ENCODE results near the gene ANTKMT.

ANTKMT gene

DNA sequence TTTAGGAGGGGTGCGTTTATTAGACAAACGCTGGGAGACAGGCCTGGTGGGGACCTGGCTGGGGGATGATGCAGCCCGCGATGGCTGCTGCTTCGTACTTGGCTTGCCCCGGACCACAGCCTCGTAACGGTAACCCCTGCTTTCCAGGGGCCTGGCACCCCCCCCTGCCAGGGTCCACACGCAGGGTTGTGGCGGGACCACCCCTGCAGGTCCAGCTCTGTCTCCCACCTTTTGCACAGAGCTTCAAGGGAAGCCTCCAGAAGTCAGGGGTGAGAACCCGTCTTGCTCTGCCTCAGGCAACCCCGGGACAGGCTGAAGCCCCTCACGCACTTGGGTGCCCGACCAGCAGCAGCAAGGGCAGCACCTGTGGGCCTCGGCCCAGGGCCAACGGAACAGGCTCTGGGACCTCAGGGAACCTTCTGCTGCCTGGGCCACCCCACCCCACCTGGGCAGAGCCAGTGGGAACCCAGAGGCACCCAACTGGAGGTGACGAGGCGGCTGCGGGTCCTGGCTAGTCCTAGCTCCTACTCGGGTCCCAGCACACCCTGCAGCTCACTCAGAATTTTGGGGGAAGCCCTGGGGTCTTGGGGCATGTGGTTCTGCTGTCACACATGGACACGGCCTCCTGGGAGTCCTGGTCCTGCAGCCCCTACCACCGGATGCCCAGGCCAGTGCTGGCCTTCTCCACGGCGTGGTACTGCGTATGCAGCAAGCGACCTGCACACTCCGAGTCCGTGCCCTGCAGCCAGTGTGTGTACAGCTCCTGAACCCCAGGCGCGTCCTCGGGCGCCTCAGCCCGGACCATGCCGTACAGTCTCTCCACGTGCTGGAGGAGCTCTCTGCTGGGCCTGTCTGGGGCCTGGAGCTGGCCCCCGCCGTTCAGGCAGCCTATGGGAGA, 9.1 kb downstream of the ANTKMT start:
- ChIA-PET CTCF (interaction anchor here (0.7 to 1.0 kb wide), 2 partner anchors 55 to 571 kb away, joined by 3 to 4 read pairs; no protein-coding TSS in a partner anchor), POLR2A (interaction anchor here (0.9 to 4.8 kb wide), 5 partner anchors 9 to 59 kb away, joined by 3 to 47 read pairs (median 3); partner anchors contain the start of genes ANTKMT, CHTF18, CIAO3 and RPUSD1)
- DNase-seq (ENCODE audit: extremely low spot score): no peak
- TF ChIP-seq HDGF (IDR thresholded peaks at IDR 0.05; ENCODE audit: borderline replicate concordance) (no peak), ZNF384 (IDR thresholded peaks at IDR 0.05) (no peak), SUZ12 (IDR thresholded peaks at IDR 0.05) (no peak), FOXK2 (IDR thresholded peaks at IDR 0.05) (no peak), FOXA1 (IDR thresholded peaks at IDR 0.05) (no peak), L3MBTL2 (conservative IDR thresholded peaks at IDR 0.05) (no peak), LEF1 (IDR thresholded peaks at IDR 0.05; ENCODE audit: borderline replicate concordance) (no peak), SP1 (IDR thresholded peaks at IDR 0.05) (no peak), ARNT (IDR thresholded peaks at IDR 0.05) (no peak), FOXM1 (IDR thresholded peaks at IDR 0.05; ENCODE audit: borderline replicate concordance) (no peak), NFRKB (IDR thresholded peaks at IDR 0.05) (no peak), ELF4 (IDR thresholded peaks at IDR 0.05) (no peak), CTBP1 (IDR thresholded peaks at IDR 0.05; ENCODE audit: borderline replicate concordance) (no peak)
- TF ChIP-seq, protein P1, sequence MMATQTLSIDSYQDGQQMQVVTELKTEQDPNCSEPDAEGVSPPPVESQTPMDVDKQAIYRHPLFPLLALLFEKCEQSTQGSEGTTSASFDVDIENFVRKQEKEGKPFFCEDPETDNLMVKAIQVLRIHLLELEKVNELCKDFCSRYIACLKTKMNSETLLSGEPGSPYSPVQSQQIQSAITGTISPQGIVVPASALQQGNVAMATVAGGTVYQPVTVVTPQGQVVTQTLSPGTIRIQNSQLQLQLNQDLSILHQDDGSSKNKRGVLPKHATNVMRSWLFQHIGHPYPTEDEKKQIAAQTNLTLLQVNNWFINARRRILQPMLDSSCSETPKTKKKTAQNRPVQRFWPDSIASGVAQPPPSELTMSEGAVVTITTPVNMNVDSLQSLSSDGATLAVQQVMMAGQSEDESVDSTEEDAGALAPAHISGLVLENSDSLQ (IDR thresholded peaks at IDR 0.05): no peak

- no peak for DNase-seq (ENCODE audit: extremely low spot score)
- TF ChIP-seq FOXM1 (IDR thresholded peaks at IDR 0.05; ENCODE audit: borderline replicate concordance): no peak
- TF ChIP-seq L3MBTL2 (conservative IDR thresholded peaks at IDR 0.05): no peak
- no peak for TF ChIP-seq SUZ12 (IDR thresholded peaks at IDR 0.05)
- POLR2A ChIA-PET: interaction anchor here (0.9 to 4.8 kb wide), 5 partner anchors 9 to 54 kb away, joined by 3 to 47 read pairs (median 3); partner anchors contain the start of genes ANTKMT and CIAO3
- CTCF ChIA-PET: no interaction called here
Measured at GRCh38 chr16:730666-731509, 9.9 kb downstream of the ANTKMT start.

GRCh38 chr16:732332-732731, 11.4 kb downstream of the ANTKMT start:
- ChIA-PET CTCF (no interaction called here), POLR2A (interaction anchor here (1.2 kb wide), 1 partner anchor 8 kb away, joined by 3 read pairs; no protein-coding TSS in a partner anchor)
- no peak for DNase-seq (ENCODE audit: extremely low spot score)
- no peak for TF ChIP-seq ELF4 (IDR thresholded peaks at IDR 0.05)
- no peak for TF ChIP-seq TARDBP (IDR thresholded peaks at IDR 0.05)
- no peak for TF ChIP-seq FOXA1 (IDR thresholded peaks at IDR 0.05)
- no peak for TF ChIP-seq FOXK2 (IDR thresholded peaks at IDR 0.05)
- no peak for TF ChIP-seq ARNT (IDR thresholded peaks at IDR 0.05)
- no peak for TF ChIP-seq NFRKB (IDR thresholded peaks at IDR 0.05)
- no peak for TF ChIP-seq FOXM1 (IDR thresholded peaks at IDR 0.05; ENCODE audit: borderline replicate concordance)
- no peak for TF ChIP-seq SUZ12 (IDR thresholded peaks at IDR 0.05)
- TF ChIP-seq, protein P1 (IDR thresholded peaks at IDR 0.05): no peak
- no peak for TF ChIP-seq LEF1 (IDR thresholded peaks at IDR 0.05; ENCODE audit: borderline replicate concordance)
- no peak for TF ChIP-seq CTBP1 (IDR thresholded peaks at IDR 0.05; ENCODE audit: borderline replicate concordance)
- TF ChIP-seq HDGF (IDR thresholded peaks at IDR 0.05; ENCODE audit: borderline replicate concordance): no peak
- TF ChIP-seq L3MBTL2 (conservative IDR thresholded peaks at IDR 0.05): no peak

DNA sequence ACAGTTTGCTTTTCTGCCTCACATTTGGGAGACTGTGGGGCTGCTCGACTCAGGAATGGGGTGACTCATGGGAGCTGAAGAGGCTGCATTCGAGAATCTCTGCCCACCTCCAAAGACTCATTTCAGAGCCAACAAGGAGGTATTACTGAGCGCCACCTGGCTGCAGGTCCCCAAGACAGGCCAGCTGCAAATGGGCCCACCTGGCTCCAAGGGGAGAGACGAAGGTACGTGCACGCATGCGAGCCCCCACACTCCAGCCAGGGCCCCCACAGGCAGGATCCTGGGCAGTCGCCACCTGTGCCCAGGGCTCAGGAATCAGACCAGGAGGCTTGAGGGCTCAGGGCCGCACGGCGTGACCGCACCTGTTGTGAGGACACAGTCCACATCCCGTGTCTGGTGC, 12.0 kb downstream of the ANTKMT start:
- no peak for TF ChIP-seq ARNT (IDR thresholded peaks at IDR 0.05)
- TF ChIP-seq, protein P1 (IDR thresholded peaks at IDR 0.05): no peak
- TF ChIP-seq ELF4 (IDR thresholded peaks at IDR 0.05): no peak
- TF ChIP-seq NFRKB (IDR thresholded peaks at IDR 0.05): no peak
- TF ChIP-seq SUZ12 (IDR thresholded peaks at IDR 0.05): no peak
- no peak for TF ChIP-seq FOXK2 (IDR thresholded peaks at IDR 0.05)
- no peak for TF ChIP-seq LEF1 (IDR thresholded peaks at IDR 0.05; ENCODE audit: borderline replicate concordance)
- TF ChIP-seq SP1 (IDR thresholded peaks at IDR 0.05): no peak
- TF ChIP-seq L3MBTL2 (conservative IDR thresholded peaks at IDR 0.05): no peak
- TF ChIP-seq HDGF (IDR thresholded peaks at IDR 0.05; ENCODE audit: borderline replicate concordance): no peak
- TF ChIP-seq FOXA1 (IDR thresholded peaks at IDR 0.05): no peak
- TF ChIP-seq FOXM1 (IDR thresholded peaks at IDR 0.05; ENCODE audit: borderline replicate concordance): no peak
- no peak for TF ChIP-seq CTBP1 (IDR thresholded peaks at IDR 0.05; ENCODE audit: borderline replicate concordance)
- no peak for TF ChIP-seq ZNF384 (IDR thresholded peaks at IDR 0.05)
- TF ChIP-seq BHLHE40 (IDR thresholded peaks at IDR 0.05; ENCODE audit: borderline replicate concordance): no peak
- TF ChIP-seq TARDBP (IDR thresholded peaks at IDR 0.05): no peak
- no peak for DNase-seq (ENCODE audit: extremely low spot score)
- CTCF ChIA-PET: no interaction called here
- POLR2A ChIA-PET: no interaction called here

- ChIA-PET CTCF (no interaction called here), POLR2A (no interaction called here)
- no peak for DNase-seq (ENCODE audit: extremely low spot score)
- TF ChIP-seq LEF1 (IDR thresholded peaks at IDR 0.05; ENCODE audit: borderline replicate concordance): no peak
- TF ChIP-seq FOXM1 (IDR thresholded peaks at IDR 0.05; ENCODE audit: borderline replicate concordance): no peak
- TF ChIP-seq TARDBP (IDR thresholded peaks at IDR 0.05): no peak
- no peak for TF ChIP-seq ARNT (IDR thresholded peaks at IDR 0.05)
- no peak for TF ChIP-seq SUZ12 (IDR thresholded peaks at IDR 0.05)
- no peak for TF ChIP-seq BHLHE40 (IDR thresholded peaks at IDR 0.05; ENCODE audit: borderline replicate concordance)
- TF ChIP-seq FOXA1 (IDR thresholded peaks at IDR 0.05): no peak
- TF ChIP-seq ZNF384 (IDR thresholded peaks at IDR 0.05): no peak
Measured at GRCh38 chr16:733382-734207, 12.6 kb downstream of the ANTKMT start.

All from HEK293T (cell line).